GM12872 (cell line): ENCODE data around the gene RAB6A.

Experiments used
- TF ChIP-seq, protein P1 (sequence below): IDR thresholded peaks from 3 replicates; pipeline ENCODE4 v1.5.1; 2011; ENCODE audit warnings: low read depth, mild to moderate bottlenecking, low read length, moderate library complexity; ENCODE audit not compliant: insufficient read depth

RAB6A gene

DNA sequence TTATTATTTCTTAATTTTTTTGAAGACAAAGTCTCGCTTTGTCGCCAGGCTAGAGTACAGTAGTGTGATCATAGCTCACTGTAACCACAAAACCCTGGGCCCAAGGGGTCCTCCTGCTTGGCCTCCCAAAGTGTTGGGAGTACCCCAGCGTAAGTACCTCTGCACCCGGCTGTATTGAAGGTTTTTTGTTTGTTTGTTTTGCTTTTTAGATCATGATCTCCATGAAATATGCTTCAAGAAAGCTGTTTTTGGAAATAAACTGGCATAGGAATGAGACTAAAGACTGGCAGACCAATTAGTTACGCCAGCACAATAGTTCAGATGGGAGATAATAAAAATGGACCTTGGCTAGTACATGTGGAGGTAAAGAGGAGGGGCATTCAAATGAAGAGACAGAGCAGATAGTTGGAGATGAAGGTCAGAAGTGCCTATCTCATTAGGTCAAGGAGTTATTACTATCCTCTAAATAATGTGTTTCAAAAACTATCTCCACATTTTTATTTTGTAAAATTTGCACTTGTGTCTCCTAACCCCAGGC, 22.7 kb upstream of the RAB6A start:
- TF ChIP-seq, protein P1, sequence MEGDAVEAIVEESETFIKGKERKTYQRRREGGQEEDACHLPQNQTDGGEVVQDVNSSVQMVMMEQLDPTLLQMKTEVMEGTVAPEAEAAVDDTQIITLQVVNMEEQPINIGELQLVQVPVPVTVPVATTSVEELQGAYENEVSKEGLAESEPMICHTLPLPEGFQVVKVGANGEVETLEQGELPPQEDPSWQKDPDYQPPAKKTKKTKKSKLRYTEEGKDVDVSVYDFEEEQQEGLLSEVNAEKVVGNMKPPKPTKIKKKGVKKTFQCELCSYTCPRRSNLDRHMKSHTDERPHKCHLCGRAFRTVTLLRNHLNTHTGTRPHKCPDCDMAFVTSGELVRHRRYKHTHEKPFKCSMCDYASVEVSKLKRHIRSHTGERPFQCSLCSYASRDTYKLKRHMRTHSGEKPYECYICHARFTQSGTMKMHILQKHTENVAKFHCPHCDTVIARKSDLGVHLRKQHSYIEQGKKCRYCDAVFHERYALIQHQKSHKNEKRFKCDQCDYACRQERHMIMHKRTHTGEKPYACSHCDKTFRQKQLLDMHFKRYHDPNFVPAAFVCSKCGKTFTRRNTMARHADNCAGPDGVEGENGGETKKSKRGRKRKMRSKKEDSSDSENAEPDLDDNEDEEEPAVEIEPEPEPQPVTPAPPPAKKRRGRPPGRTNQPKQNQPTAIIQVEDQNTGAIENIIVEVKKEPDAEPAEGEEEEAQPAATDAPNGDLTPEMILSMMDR, result no peak

DNA sequence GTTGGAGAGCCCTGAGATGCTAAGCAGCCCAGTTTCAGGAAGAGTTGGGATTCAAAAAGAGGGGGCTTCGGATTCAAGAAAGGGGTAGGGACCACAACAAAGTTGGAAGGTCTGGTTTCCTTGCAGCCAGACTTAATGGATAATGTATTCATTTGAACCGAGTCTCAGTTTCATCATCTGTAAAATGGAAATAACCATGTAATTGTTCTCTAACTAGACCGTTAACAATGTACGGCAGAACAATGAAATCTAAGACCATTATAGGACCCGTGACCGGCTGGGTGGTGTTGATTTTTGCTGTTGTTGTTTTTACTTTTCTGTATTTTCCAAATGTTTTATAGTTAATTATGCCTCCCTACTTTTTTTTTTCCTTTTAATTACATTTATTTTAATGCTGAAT, 20.4 kb upstream of the RAB6A start:
- TF ChIP-seq, protein P1, result no peak

DNA sequence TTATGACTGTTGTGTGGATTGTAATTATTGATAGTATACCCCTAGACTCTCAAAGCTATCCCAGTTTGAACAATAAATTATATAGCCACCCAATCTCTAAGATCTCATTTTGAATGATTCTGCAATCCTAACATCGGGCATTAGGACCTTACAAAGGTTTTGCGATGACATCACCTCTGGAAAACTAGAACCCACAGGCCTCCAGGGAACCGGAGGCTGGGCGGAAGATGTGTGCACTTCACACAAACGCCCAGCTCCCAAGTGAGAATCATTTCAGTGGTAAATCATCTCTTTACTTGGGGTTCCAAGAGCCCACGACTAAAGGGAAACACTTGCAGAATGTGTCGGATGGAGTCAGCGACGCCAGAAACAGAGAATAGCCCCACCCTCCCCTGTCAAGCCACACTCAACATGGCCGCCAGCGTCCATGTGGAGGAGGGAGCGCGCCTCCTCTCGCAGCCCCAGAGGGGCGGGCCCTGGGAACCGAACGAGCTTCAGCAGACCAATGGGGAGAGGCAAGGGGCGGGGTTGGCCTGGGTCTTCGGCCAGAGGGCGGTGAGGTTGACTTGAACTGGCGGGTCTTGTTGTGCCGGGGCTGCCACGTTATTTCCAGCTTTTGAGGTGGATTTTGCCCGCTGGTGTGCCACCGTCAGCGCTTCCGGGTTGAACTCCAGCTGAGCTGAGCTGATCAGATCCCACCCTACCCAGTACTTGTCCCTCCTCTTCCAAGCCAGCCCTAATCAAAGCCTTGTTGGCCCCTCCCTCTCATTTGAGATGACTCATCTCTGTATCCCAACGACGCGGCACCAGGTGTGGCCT, 18.4 kb upstream of the RAB6A start:
- TF ChIP-seq, protein P1, result no peak

DNA sequence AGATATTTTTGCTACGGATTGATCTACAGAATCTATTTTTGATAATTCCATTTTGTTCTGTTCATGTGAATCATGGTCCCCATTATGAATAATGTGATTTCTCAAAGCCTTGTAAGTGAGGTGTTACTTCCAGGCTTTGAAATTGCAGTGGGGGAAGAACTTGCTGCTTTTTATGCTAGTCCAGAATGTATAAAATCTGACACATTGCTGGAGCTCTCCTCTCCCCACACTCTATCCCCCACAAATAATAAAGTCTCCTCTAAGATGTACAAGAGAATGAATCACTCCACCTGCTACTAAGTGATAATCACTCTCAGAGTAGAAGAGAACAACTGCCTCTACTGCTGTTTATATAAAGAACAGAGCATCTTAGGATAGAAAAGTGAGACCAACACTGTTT, 5.9 kb upstream of the RAB6A start:
- TF ChIP-seq, protein P1, result no peak

DNA sequence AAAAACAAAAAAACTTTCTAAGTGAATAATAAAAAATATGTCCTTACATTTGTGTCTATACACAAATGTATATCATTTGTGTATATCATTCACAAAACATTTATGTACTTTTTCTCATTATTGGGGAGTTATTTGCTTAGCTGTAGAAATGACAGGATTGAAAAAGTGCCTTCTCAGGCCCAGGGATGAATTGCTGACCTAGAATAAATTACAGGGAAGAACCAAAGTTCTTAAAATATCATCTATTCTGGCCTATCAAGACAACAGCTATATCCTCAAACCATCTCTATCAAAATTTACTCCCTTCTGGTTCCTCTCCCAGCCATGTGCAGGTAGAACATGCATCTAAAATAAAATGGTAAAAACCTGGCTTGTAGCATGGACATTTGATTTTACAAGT, 1.9 kb upstream of the RAB6A start:
- TF ChIP-seq, protein P1, result no peak

DNA sequence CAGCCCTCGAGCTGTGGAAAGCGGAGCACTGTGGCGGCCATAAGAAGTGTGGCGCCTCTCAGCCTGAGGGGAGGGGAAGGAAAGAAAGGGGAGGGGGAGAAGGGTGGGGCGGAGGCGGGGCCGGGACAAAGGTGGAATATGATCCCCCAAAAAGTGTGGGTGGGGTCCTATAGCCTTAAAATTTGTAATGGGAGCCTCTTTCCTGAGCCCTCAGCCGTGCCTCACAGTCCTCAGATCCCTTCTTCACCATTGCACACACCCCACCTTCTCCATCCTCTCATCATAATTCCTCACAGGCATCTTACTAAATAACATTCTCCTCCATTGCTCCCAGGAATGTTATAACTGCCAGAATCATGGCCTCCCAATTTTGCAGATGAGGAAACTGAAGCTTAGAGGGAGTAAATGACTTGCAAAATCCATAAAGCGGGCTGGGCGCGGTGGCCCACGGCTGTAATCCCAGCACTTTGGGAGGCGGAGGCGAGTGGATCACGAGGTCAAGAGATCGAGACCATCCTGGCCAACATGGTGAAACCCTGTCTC, 600 bp upstream of the RAB6A start:
- TF ChIP-seq, protein P1, result no peak

DNA sequence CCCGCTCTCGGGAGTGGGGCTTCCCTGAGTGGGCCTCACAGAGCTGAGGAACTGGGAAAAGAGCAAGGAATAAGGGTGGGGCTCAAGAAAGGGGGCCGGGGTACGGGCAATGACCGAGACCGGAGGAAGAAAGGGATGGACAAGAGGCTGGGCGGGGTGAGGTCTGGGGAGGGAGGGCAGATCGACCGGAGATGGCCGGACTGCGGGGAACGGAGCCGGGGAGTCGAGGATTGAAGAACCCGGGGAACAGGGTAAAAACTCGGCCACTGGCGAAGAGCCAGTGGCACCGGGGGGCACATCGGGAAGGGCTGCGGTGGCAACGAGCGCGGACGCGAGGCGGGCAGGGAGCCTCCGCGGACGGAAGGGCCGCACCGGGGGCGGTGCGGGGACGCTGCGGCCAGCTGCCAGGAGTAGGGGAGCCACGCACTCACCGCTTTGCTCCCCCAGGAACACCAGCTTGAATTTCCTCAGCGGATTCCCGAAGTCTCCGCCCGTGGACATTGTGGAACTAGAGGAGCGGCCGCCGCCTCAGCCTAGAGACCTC, 667 bp downstream of the RAB6A start:
- TF ChIP-seq, protein P1, result no peak
